Mucosa of descending colon (tissue), 3 donors: ENCODE data around the gene CCDC12. TPM values are rescaled to one million over a fixed set of nuclear protein-coding genes. Genes with fewer than 3 reads are reported as not detected.

Experiments
- ATAC-seq: fragments of 200-7000 bp; cut with Tn5 transposase; one replicate; pipeline ENCODE4 v1.9.1; 2020; ENCODE audit warnings: mild to moderate bottlenecking, moderate library complexity
- DNase-seq, 3 donors: peaks; one replicate each; pipeline ENCODE4 v3.0.0-alpha.2; 2020
- H3K36me3 ChIP-seq: fragments of 200-600 bp; one replicate; pipeline ENCODE4 v1.8.0; 2021; ENCODE audit warnings: low read depth, mild to moderate bottlenecking
- H3K4me1 ChIP-seq: fragments of 200-600 bp; one replicate; pipeline ENCODE4 v1.8.0; 2021; ENCODE audit warnings: low read depth, mild to moderate bottlenecking
- H3K4me3 ChIP-seq: fragments of 200-600 bp; one replicate; pipeline ENCODE4 v1.8.0; 2021; ENCODE audit warnings: mild to moderate bottlenecking
- H3K9me3 ChIP-seq: fragments of 200-600 bp; one replicate; pipeline ENCODE4 v1.8.0; 2021; ENCODE audit warnings: mild to moderate bottlenecking
- intact Hi-C, 2 donors: fragments of 100-400 bp; cut with DNase I in 1 of 2; cut with micrococcal nuclease in 1 of 2; formaldehyde crosslinking; loops; one replicate each; pipeline versions ENCODE4 v1.11.0 to v1.11.1; 2022; cut with DNase I, micrococcal nuclease
- total RNA-seq, 3 donors: library from RNA; stranded (reverse); fragmentation: NEBNext Ultra II Directional in 2 of 3; extraction: Animal tissue kit (Norgen Biotek cat#: 25700) in 2 of 3; gene quantifications; one replicate each; pipeline versions ENCODE4 v1.2.1 to v1.2.4, GENCODE V29; 2021 to 2023
- TF ChIP-seq, protein P1 (sequence below): fragments of 200-600 bp; IDR thresholded peaks from one replicate; pipeline ENCODE4 v1.8.0; 2022; ENCODE audit warnings: antibody characterized with exemption, mild to moderate bottlenecking
- donor health status: DM: no; HTN: no; CAD: no; lungs with moderate emphysema.
- donor health status: DM: no; HTN: no; CAD: no.
- donor health status: DM: no; HTN: yes; CAD: no.

Gene CCDC12
- total RNA-seq, 3 donors from 2014 or later: 40.7 to 59.2 (median 45.0) TPM

DNA sequence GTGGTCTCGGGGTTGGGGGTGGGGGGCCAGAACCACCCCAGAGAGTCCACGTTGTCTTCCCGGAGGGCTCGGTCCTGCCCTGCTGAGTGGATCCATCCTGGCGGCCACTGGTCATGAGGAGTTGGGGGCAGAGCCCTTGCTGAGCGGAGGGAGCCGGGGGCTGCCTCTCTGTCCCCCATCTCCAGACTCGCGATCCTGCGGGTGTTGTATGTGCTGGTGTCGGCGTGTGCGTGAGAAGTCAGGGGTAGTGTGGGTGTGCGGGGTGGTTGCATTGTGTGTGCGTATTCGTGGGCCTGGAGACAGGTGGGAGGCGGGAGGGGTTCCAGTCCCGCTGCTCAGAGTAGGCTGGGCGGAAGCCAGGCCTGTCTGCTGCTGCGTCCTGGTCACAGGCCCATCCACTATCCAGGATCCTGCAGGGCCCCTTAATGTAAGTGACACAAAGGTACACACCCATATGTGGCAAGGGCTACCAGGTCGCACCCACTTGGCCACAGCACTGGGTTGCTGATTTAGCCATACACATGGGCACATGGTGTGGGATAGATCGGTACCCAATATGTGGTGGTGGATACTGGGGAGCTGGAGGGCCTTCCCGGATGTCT, 33.7 kb upstream of the CCDC12 start:
- H3K9me3 ChIP-seq: no peaks in the 10 kb centered on the region
- TF ChIP-seq, protein P1, sequence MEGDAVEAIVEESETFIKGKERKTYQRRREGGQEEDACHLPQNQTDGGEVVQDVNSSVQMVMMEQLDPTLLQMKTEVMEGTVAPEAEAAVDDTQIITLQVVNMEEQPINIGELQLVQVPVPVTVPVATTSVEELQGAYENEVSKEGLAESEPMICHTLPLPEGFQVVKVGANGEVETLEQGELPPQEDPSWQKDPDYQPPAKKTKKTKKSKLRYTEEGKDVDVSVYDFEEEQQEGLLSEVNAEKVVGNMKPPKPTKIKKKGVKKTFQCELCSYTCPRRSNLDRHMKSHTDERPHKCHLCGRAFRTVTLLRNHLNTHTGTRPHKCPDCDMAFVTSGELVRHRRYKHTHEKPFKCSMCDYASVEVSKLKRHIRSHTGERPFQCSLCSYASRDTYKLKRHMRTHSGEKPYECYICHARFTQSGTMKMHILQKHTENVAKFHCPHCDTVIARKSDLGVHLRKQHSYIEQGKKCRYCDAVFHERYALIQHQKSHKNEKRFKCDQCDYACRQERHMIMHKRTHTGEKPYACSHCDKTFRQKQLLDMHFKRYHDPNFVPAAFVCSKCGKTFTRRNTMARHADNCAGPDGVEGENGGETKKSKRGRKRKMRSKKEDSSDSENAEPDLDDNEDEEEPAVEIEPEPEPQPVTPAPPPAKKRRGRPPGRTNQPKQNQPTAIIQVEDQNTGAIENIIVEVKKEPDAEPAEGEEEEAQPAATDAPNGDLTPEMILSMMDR: no peak
- no peaks in the 10 kb centered on the region for H3K36me3 ChIP-seq
- no peak overlapping the region for H3K4me3 ChIP-seq
- H3K4me1 ChIP-seq: no peaks in the 10 kb centered on the region
- peak in 2 of 3 donors; percentile 28 to 61 for DNase-seq
- intact Hi-C loops: no loop called here
- ATAC-seq: no peak

DNA sequence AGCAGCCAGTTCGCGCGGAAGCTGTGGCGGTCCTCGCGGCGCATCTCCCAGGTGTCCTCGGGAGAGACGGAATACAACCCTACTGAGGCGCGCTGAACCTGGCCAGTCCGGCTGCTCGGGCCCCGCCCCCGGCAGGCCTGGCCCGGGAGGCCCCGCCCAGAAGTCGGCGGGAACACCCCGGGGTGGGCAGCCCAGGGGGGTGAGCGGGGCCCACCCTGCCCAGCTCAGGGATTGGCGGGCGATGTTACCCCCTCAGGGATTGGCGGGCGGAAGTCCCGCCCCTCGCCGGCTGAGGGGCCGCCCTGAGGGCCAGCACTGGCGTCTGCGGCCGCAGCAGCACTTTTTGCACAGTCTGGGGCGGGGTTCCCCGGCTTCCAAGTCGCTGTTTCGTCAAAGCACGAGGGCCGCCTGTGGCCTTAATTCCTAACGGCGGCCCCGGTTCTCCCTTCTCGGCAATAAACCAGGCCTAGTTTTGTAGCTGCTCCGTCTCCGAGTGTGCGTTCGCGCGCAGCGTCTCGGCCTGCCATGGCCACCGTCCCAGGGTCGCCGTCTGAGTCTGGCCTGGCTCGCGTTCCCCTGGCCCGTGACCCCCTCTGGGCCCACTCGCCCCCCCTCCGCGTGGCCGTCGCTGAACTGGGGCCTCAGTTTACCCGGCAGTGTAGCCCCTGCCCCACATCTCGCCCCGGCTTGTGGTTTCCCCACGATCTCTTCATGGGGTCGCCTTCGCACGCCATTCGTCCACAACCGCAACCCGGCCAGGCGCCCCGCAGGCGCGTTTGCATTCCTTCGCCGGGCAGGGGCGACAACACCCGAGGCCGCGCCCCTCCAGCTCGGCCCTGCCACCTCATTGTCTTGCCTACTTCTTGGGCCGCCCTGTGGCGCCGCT, 32.9 kb upstream of the CCDC12 start:
- ATAC-seq (peak; percentile 89), DNase-seq (peak; percentile 80 to 90 (median 86))
- Histone ChIP-seq H3K36me3 (no peaks in the 10 kb centered on the region), H3K4me1 (no peaks in the 10 kb centered on the region), H3K9me3 (no peaks in the 10 kb centered on the region), H3K4me3 (no peak overlapping the region)
- intact Hi-C loops: no loop called here
- TF ChIP-seq, protein P1: no peak

DNA sequence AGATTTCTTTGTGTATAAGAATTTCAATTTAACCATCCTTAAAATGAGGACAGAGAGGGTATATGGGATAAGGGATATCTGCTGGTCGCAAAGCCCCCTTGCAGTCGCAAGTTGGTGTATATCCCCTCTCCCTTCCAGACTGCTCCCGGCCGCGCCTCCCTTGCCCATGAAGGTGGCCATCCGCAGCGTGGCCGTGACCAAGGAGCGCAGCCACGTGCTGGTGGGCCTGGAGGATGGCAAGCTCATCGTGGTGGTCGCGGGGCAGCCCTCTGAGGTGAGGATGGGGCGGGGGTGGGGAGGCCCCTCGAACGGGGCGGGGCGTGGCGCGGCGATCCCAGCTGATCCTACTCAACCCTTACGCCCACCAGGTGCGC, 32.3 kb upstream of the CCDC12 start:
- H3K36me3 ChIP-seq: no peaks in the 10 kb centered on the region
- intact Hi-C loops: no loop called here
- no peaks in the 10 kb centered on the region for H3K9me3 ChIP-seq
- ATAC-seq (no peak), DNase-seq (no peak)
- H3K4me1 ChIP-seq: no peaks in the 10 kb centered on the region
- TF ChIP-seq, protein P1: no peak
- H3K4me3 ChIP-seq: no peak overlapping the region

DNA sequence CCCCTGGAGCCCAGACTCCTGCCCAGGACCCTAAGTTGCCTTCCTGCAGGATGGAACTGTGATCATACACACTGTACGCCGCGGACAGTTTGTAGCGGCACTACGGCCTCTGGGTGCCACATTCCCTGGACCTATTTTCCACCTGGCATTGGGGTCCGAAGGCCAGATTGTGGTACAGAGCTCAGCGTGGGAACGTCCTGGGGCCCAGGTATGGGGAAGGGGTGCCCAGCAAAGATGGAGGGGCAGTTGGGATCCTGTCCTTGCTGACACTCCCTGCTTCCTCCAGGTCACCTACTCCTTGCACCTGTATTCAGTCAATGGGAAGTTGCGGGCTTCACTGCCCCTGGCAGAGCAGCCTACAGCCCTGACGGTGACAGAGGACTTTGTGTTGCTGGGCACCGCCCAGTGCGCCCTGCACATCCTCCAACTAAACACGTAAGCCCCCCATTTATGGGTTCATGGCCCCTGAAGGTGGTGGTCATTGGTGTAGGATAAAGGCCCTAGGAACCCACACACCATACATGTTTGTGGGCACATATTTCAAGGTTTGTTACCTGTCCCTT, 31.8 kb upstream of the CCDC12 start:
- no peak for ATAC-seq
- TF ChIP-seq, protein P1: no peak
- Histone ChIP-seq H3K4me1 (no peaks in the 10 kb centered on the region), H3K4me3 (no peak overlapping the region), H3K9me3 (no peaks in the 10 kb centered on the region), H3K36me3 (no peaks in the 10 kb centered on the region)
- intact Hi-C loops: no loop called here
- DNase-seq: peak in 1 of 3 donors; percentile 22

DNA sequence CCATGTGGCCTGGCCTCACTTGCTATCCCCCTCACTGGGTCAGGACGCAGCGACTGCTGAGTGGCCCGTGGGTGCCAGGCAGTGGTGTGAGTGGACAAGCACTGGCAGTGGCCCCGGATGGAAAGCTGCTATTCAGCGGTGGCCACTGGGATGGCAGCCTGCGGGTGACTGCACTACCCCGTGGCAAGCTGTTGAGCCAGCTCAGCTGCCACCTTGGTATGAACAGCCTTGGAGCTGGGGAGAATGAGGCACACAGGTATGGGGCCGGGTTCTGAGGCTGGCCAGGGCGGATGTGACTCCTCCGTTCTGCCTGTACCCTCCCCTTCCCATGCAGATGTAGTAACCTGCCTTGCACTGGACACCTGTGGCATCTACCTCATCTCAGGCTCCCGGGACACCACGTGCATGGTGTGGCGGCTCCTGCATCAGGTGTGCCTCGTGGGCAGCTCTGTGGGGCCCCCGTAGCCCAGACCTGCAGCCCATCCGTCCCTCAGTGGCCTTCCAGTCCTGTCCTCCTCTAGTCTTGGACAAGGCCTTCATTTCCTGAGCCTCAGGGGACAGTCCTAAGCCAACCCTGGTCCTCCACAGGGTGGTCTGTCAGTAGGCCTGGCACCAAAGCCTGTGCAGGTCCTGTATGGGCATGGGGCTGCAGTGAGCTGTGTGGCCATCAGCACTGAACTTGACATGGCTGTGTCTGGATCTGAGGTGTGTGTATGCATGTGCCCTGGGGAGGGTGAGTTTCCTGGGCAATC, 31.1 kb upstream of the CCDC12 start:
- no peaks in the 10 kb centered on the region for H3K9me3 ChIP-seq
- no peak overlapping the region for H3K4me3 ChIP-seq
- DNase-seq (peak in 2 of 3 donors; percentile 28 to 50), ATAC-seq (no peak)
- intact Hi-C loops: no loop called here
- H3K36me3 ChIP-seq: no peaks in the 10 kb centered on the region
- TF ChIP-seq, protein P1: no peak
- no peaks in the 10 kb centered on the region for H3K4me1 ChIP-seq
